GM12878 (cell line): Measurements from ENCODE around the gene MYO15B. TPM values are rescaled to one million over a fixed set of nuclear protein-coding genes. Genes with fewer than 3 reads are reported as not detected.

Experiments used
- ATAC-seq: fragments of 200-7000 bp; cut with Tn5 transposase; 3 replicates; pipeline ENCODE4 v1.9.1; 2020; ENCODE audit warnings: mild to moderate bottlenecking, moderate library complexity
- BruUV-seq: library from RNA; stranded (reverse); fragments of 400-500 nt; replicated peaks from 2 replicates; lab custom pipeline; 2021; lab: Mats Ljungman, UMichigan
- CTCF ChIA-PET: fragments of 300-600 bp; sonication (Branson Sonifier 250); formaldehyde crosslinking; extraction: SDS; loops from one replicate; lab custom pipeline; 2021; ENCODE audit warnings: inconsistent platforms; lab: Yijun Ruan, JAX
- POLR2A ChIA-PET: fragments of 350-600 bp; formaldehyde crosslinking; extraction: SDS; loops from one replicate; lab custom pipeline; 2021; ENCODE audit warnings: inconsistent platforms; lab: Charles Lee
- RAD21 ChIA-PET: fragments of 300-600 bp; sonication (Branson Sonifier 250); formaldehyde crosslinking; loops from one replicate; lab custom pipeline; 2023; ENCODE audit warnings: antibody characterized with exemption; ENCODE audit not compliant: unreplicated experiment; lab: Charles Lee
- SMC1A ChIA-PET: fragments of 300-600 bp; sonication (Branson Sonifier 250); formaldehyde crosslinking; loops from one replicate; lab custom pipeline; 2023; ENCODE audit not compliant: unreplicated experiment, uncharacterized antibody; lab: Charles Lee
- DNase-seq: peaks from one replicate; pipeline ENCODE4 v3.0.0-alpha.2; 2011; ENCODE audit warnings: low read depth, low spot score
- FAIRE-seq: peaks from 3 replicates; lab custom pipeline; 2011; peaks lifted over from hg19 to GRCh38; lab: Jason Lieb, UNC
- H2AFZ ChIP-seq: 2 replicates; pipeline ENCODE4 v1.6.0; 2011; ENCODE audit warnings: low read depth, low read length, control low read depth; ENCODE audit not compliant: control insufficient read depth
- H3K27ac ChIP-seq: 2 replicates; pipeline ENCODE4 v1.5.1; 2011; ENCODE audit warnings: control low read depth; ENCODE audit not compliant: control insufficient read depth, insufficient read depth
- H3K27me3 ChIP-seq, 2 experiments: replicated peaks in 1 of 2; 2 replicates each; pipeline versions ENCODE4 v1.6.0 to v1.6.1; 2011; ENCODE audit warnings: low read length in 1 of 2; ENCODE audit not compliant: control insufficient read depth in 2 of 2, insufficient read depth in 2 of 2
- H3K36me3 ChIP-seq, 2 experiments: 2 replicates each; pipeline ENCODE4 v1.5.1; 2011; ENCODE audit warnings: low read length in 1 of 2; ENCODE audit not compliant: control insufficient read depth in 2 of 2, insufficient read depth in 2 of 2
- H3K4me1 ChIP-seq: 2 replicates; pipeline ENCODE4 v1.6.1; 2011; ENCODE audit warnings: mild to moderate bottlenecking, low read length, moderate library complexity, mixed read lengths; ENCODE audit not compliant: control insufficient read depth, insufficient read depth
- H3K4me2 ChIP-seq: 2 replicates; pipeline ENCODE4 v1.6.0; 2011; ENCODE audit warnings: control low read depth; ENCODE audit not compliant: control insufficient read depth, insufficient read depth
- H3K4me3 ChIP-seq: fragments of 200-600 bp; sonication (generic); 2 replicates; pipeline ENCODE4 v1.5.1; 2016
- H3K79me2 ChIP-seq: 2 replicates; pipeline ENCODE4 v1.6.0; 2011; ENCODE audit warnings: low read length; ENCODE audit not compliant: control insufficient read depth, insufficient read depth
- H3K9ac ChIP-seq: 2 replicates; pipeline ENCODE4 v1.8.0; 2011; ENCODE audit warnings: low read length, control low read depth, mixed read lengths; ENCODE audit not compliant: control insufficient read depth, insufficient read depth
- H3K9me3 ChIP-seq: replicated peaks from 3 replicates; pipeline ENCODE4 v1.5.1; 2011; ENCODE audit warnings: mild to moderate bottlenecking, low read length; ENCODE audit not compliant: control insufficient read depth, insufficient read depth
- H4K20me1 ChIP-seq: 2 replicates; pipeline ENCODE4 v1.6.0; 2011; ENCODE audit not compliant: control insufficient read depth, insufficient read depth
- ATF2 ChIP-seq: IDR thresholded peaks from 2 replicates; pipeline ENCODE4 v1.6.1; 2012; ENCODE audit warnings: low read length, inconsistent platforms
- EP300 ChIP-seq, 2 experiments: fragments of 150-350 bp in 1 of 2; IDR thresholded peaks; 2 replicates each; pipeline ENCODE4 v1.6.1; 2011 to 2012; ENCODE audit warnings: low read depth in 2 of 2, low read length in 2 of 2, borderline replicate concordance in 1 of 2, improper control_type of control experiment in 1 of 2, inconsistent platforms in 1 of 2; ENCODE audit not compliant: control insufficient read depth in 1 of 2
- ESRRA ChIP-seq: IDR thresholded peaks from 2 replicates; pipeline ENCODE4 v1.6.1; 2012; ENCODE audit warnings: mild to moderate bottlenecking, low read length, improper control_type of control experiment
- FOS ChIP-seq: IDR thresholded peaks from 3 replicates; pipeline ENCODE4 v1.6.1; 2011; ENCODE audit warnings: borderline replicate concordance; ENCODE audit not compliant: insufficient read length; ENCODE audit errors: extremely low read depth
- MYB ChIP-seq: fragments of 150-350 bp; IDR thresholded peaks from 2 replicates; pipeline ENCODE4 v1.6.1; 2014; ENCODE audit warnings: mild to moderate bottlenecking, low read depth, low read length, borderline replicate concordance
- NFIC ChIP-seq: IDR thresholded peaks from 2 replicates; pipeline ENCODE4 v1.6.1; 2012; ENCODE audit warnings: low read depth, mild to moderate bottlenecking, inconsistent platforms, low read length, moderate library complexity
- RBBP5 ChIP-seq: fragments of 200-600 bp; sonication (generic); conservative IDR thresholded peaks from 2 replicates; pipeline ENCODE4 v1.6.1; 2016
- SRF ChIP-seq, 2 experiments: IDR thresholded peaks; 2 replicates each; pipeline ENCODE4 v1.6.1; 2011; ENCODE audit warnings: low read depth in 2 of 2, low read length in 2 of 2, mild to moderate bottlenecking in 1 of 2, moderate library complexity in 1 of 2
- TBL1XR1 ChIP-seq: IDR thresholded peaks from 2 replicates; pipeline ENCODE4 v1.6.1; 2012; ENCODE audit warnings: low read depth, low read length, improper control_type of control experiment
- WGBS: methylation state at CpG from one replicate; pipeline ENCODE4 v1.1.6; 2016; ENCODE audit warnings: low lambda C conversion rate; ENCODE audit not compliant: insufficient replicate concordance, insufficient coverage; ENCODE audit errors: missing lambda C conversion rate; 5-methylcytosine and 5-hydroxymethylcytosine counted together
- in situ Hi-C: fragments of 300-500 bp; cut with MboI; formaldehyde crosslinking; loops from 9 replicates; pipeline ENCODE4 v1.14.3; 2018; ENCODE audit warnings: mixed read lengths
- intact Hi-C: fragments of 100-400 bp; cut with micrococcal nuclease; formaldehyde crosslinking; loops from one replicate; pipeline ENCODE4 v1.14.2; 2022; ENCODE audit not compliant: unreplicated experiment
- polyA plus RNA-seq, 11 experiments: library from polyadenylated mRNA; depleted of rRNA in 4 of 11; unstranded in 6 of 11; stranded (reverse) in 5 of 11; fragments of >200 nt; fragmentation: Nextera tagmentation in 4 of 11; fragmentation: Illumina TruSeq in 1 of 11; extraction: Ambion mirVana in 4 of 11; extraction: Trizol in 1 of 11; gene quantifications; 1 replicate in 1 of 11; 2 replicates in 10 of 11; pipeline versions ENCODE4 v1.2.1 to v1.2.3, GENCODE V29; 2011 to 2016; ENCODE audit warnings: inconsistent platforms in 2 of 11, missing spikeins in 2 of 11, low read depth in 1 of 11
- total RNA-seq, 4 experiments: library from RNA; depleted of rRNA in 3 of 4; stranded (reverse); fragments of >200 nt in 3 of 4; fragmentation: Illumina TruSeq in 1 of 4; extraction: Trizol in 1 of 4; gene quantifications; 2 replicates each; pipeline versions ENCODE4 v1.2.1 to v1.2.3, GENCODE V29; 2013 to 2021
- TF ChIP-seq, protein P1 (sequence below): fragments of 450-650 bp; IDR thresholded peaks from 2 replicates; pipeline ENCODE4 v1.6.1; 2014; ENCODE audit warnings: mild to moderate bottlenecking

The MYO15B gene
- total and polyA plus RNA-seq, 10 of the 15 experiments (the other 5 are each of a cell fraction or from before 2014, with no cell fraction given): 0.67 to 15.4 (median 2.3) TPM; not detected in 1

GRCh38 chr17:75576661-75577060 lies 10.9 kb upstream of the MYO15B start:
- Histone ChIP-seq H3K27me3 (no peaks in the 10 kb centered on the region), H3K36me3 (no peaks in the 10 kb centered on the region), H2AFZ (no peak overlapping the region), H3K4me1 (peaks cover under 1% of the 10 kb centered on the region; the same call in 1 of the 2 replicates), H3K9ac (no peak overlapping the region)
- in situ Hi-C loops: no loop called here
- CTCF ChIA-PET: no interaction called here
- 83% methylated on average over 15 of the region's 15 CpGs for WGBS
- SMC1A ChIA-PET: no interaction called here
- no peak for FAIRE-seq
- RAD21 ChIA-PET: no interaction called here
- no TSS peak for BruUV-seq
- TF ChIP-seq, protein P1, sequence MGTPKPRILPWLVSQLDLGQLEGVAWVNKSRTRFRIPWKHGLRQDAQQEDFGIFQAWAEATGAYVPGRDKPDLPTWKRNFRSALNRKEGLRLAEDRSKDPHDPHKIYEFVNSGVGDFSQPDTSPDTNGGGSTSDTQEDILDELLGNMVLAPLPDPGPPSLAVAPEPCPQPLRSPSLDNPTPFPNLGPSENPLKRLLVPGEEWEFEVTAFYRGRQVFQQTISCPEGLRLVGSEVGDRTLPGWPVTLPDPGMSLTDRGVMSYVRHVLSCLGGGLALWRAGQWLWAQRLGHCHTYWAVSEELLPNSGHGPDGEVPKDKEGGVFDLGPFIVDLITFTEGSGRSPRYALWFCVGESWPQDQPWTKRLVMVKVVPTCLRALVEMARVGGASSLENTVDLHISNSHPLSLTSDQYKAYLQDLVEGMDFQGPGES: no peak
- no peak for TF ChIP-seq RBBP5
- no peak for TF ChIP-seq ESRRA
- no peak for TF ChIP-seq FOS
- no peak for TF ChIP-seq SRF (IDR thresholded peaks at IDR 0.05; ENCODE audit: low read depth in 2 of 2, low read length in 2 of 2)
- no peak for TF ChIP-seq MYB
- TF ChIP-seq EP300 (IDR thresholded peaks at IDR 0.05; ENCODE audit: borderline replicate concordance in 1 of 2, control insufficient read depth in 1 of 2, low read depth in 2 of 2, low read length in 2 of 2): no peak
- TF ChIP-seq ATF2: no peak
- TF ChIP-seq NFIC: no peak
- no peak for TF ChIP-seq TBL1XR1
- TF ChIP-seq, all 136 proteins: peak for 0
- intact Hi-C loops: no loop called here
- H3K4me2 ChIP-seq: no peak overlapping the region
- DNase-seq (no peak), ATAC-seq (no peak)
- no peak overlapping the region for H3K4me3 ChIP-seq
- H3K9me3 ChIP-seq: peaks cover 2% of the 10 kb centered on the region; the same call in 1 of the 3 replicates
- no peak overlapping the region for H3K27ac ChIP-seq
- POLR2A ChIA-PET: no interaction called here
- no peaks in the 10 kb centered on the region for H4K20me1 ChIP-seq
- H3K79me2 ChIP-seq: no peaks in the 10 kb centered on the region
